ENCODE data around the gene ENAM.

DNA sequence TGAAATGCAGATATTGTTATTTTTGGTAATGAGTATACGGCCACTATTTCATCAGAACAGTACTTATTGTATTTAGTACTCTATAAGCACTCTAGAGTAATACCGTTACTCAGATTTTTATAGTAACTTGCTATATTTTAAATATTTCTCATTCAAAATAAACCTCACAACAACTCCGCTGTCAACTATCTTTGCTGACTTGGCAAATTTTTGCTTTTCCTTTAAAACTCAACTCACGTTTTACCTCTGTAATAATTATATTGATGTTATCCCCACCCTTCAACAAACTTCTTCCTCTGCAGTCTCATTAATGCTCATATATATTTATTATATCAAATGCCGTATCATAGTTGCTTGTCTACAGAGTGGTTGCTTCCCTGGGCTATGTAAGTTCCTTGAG, 28.8 kb downstream of the ENAM start:
- TF ChIP-seq, protein P1, sequence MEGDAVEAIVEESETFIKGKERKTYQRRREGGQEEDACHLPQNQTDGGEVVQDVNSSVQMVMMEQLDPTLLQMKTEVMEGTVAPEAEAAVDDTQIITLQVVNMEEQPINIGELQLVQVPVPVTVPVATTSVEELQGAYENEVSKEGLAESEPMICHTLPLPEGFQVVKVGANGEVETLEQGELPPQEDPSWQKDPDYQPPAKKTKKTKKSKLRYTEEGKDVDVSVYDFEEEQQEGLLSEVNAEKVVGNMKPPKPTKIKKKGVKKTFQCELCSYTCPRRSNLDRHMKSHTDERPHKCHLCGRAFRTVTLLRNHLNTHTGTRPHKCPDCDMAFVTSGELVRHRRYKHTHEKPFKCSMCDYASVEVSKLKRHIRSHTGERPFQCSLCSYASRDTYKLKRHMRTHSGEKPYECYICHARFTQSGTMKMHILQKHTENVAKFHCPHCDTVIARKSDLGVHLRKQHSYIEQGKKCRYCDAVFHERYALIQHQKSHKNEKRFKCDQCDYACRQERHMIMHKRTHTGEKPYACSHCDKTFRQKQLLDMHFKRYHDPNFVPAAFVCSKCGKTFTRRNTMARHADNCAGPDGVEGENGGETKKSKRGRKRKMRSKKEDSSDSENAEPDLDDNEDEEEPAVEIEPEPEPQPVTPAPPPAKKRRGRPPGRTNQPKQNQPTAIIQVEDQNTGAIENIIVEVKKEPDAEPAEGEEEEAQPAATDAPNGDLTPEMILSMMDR (IDR thresholded peaks at IDR 0.05 in 8 of 11, conservative IDR thresholded peaks at IDR 0.05 in 3 of 11) = no peak
- TF ChIP-seq POLR2A (IDR thresholded peaks at IDR 0.05) (no peak), POLR2AphosphoS5 (IDR thresholded peaks at IDR 0.05) (no peak)
